ENCODE measurements around the gene ERBIN. TPM values are rescaled to one million over a fixed set of nuclear protein-coding genes. Genes with fewer than 3 reads are reported as not detected.
"Not testable (repeated sequence)": the region's sequence is repeated elsewhere in the genome, so short reads cannot be mapped to it uniquely, and the experiment has no call there.

Gene ERBIN
- total and polyA plus RNA-seq, 4 experiments from 2014 or later, result 30.6 to 98.7 (median 72.2) TPM

GRCh38 chr5:65892024-65892423 lies 34.4 kb upstream of the ERBIN start:
- H3K27me3 Mint-ChIP-seq; CTCF ChIA-PET (ENCODE audit: partially characterized antibody); intact Hi-C loops (cut with micrococcal nuclease); H3K4me1 Mint-ChIP-seq; H3K9me3 Mint-ChIP-seq; H3K4me3 ChIP-seq (ENCODE audit: low read length in 2 of 2); H3K36me3 Mint-ChIP-seq; H3K4me1 ChIP-seq (ENCODE audit: insufficient read depth, low read length); H3K9me3 ChIP-seq (ENCODE audit: control insufficient read depth in 1 of 2, low read length in 2 of 2); H3K4me3 Mint-ChIP-seq; H3K36me3 ChIP-seq (ENCODE audit: insufficient read depth, low read length); H3K27ac Mint-ChIP-seq; H3K27me3 ChIP-seq (ENCODE audit: insufficient read depth, low read length); H3K27ac ChIP-seq (ENCODE audit: low read depth, low read length); DNase-seq: not testable (repeated sequence)
- POLR2A ChIA-PET (ENCODE audit: partially characterized antibody), result interaction anchor here (1.1 kb wide), 1 partner anchor 33 kb away, joined by 3 read pairs; no protein-coding TSS in a partner anchor

GRCh38 chr5:65892801-65893200 lies 33.6 kb upstream of the ERBIN start:
- no peaks in the 10 kb centered on the region for H3K4me1 Mint-ChIP-seq
- H3K36me3 Mint-ChIP-seq, result no peaks in the 10 kb centered on the region
- H3K27me3 Mint-ChIP-seq, result peaks cover 0 to 3% of the 10 kb centered on the region in 2 donors
- ChIA-PET POLR2A (ENCODE audit: partially characterized antibody) (no interaction called here), CTCF (ENCODE audit: partially characterized antibody) (no interaction called here)
- H3K4me3 ChIP-seq (ENCODE audit: low read length in 2 of 2), result no peak overlapping the region
- no peaks in the 10 kb centered on the region for H3K27me3 ChIP-seq (ENCODE audit: insufficient read depth, low read length)
- H3K9me3 ChIP-seq (ENCODE audit: control insufficient read depth in 1 of 2, low read length in 2 of 2), result no peaks in the 10 kb centered on the region
- intact Hi-C loops (cut with micrococcal nuclease), result no loop called here
- H3K9me3 Mint-ChIP-seq, result no peaks in the 10 kb centered on the region
- H3K36me3 ChIP-seq (ENCODE audit: insufficient read depth, low read length), result no peaks in the 10 kb centered on the region
- no peak for DNase-seq
- no peak overlapping the region for H3K27ac ChIP-seq (ENCODE audit: low read depth, low read length)
- H3K27ac Mint-ChIP-seq, result no peak overlapping the region
- H3K4me3 Mint-ChIP-seq, result no peak overlapping the region
- H3K4me1 ChIP-seq (ENCODE audit: insufficient read depth, low read length), result no peaks in the 10 kb centered on the region

- H3K4me1 ChIP-seq (ENCODE audit: insufficient read depth, low read length), result no peaks in the 10 kb centered on the region
- intact Hi-C loops (cut with micrococcal nuclease), result no loop called here
- ChIA-PET CTCF (ENCODE audit: partially characterized antibody) (no interaction called here), POLR2A (ENCODE audit: partially characterized antibody) (interaction anchor here (1.0 kb wide), 1 partner anchor 26 kb away, joined by 3 read pairs; no protein-coding TSS in a partner anchor)
- Mint-ChIP-seq H3K4me3 (no peak overlapping the region), H3K27ac (no peak overlapping the region), H3K9me3 (no peaks in the 10 kb centered on the region), H3K36me3 (no peaks in the 10 kb centered on the region), H3K27me3 (peaks cover 0 to 3% of the 10 kb centered on the region in 2 donors), H3K4me1 (no peaks in the 10 kb centered on the region)
- H3K36me3 ChIP-seq (ENCODE audit: insufficient read depth, low read length), result no peaks in the 10 kb centered on the region
- DNase-seq, result no peak
- no peak overlapping the region for H3K4me3 ChIP-seq (ENCODE audit: low read length in 2 of 2)
- no peaks in the 10 kb centered on the region for H3K27me3 ChIP-seq (ENCODE audit: insufficient read depth, low read length)
- H3K9me3 ChIP-seq (ENCODE audit: control insufficient read depth in 1 of 2, low read length in 2 of 2), result no peaks in the 10 kb centered on the region
- H3K27ac ChIP-seq (ENCODE audit: low read depth, low read length), result no peak overlapping the region
Observed at GRCh38 chr5:65893749-65894430, 32.5 kb upstream of the ERBIN start.

- H3K27ac Mint-ChIP-seq, result no peak overlapping the region
- POLR2A ChIA-PET (ENCODE audit: partially characterized antibody), result no interaction called here
Observed at GRCh38 chr5:65895891-65896290, 30.5 kb upstream of the ERBIN start.

GRCh38 chr5:65900746-65901145 lies 25.6 kb upstream of the ERBIN start:
- CTCF ChIA-PET (ENCODE audit: partially characterized antibody), result interaction anchor here (0.6 kb wide), 1 partner anchor 264 kb away, joined by 3 read pairs; no protein-coding TSS in a partner anchor
- Histone ChIP-seq H3K36me3 (ENCODE audit: insufficient read depth, low read length) (no peaks in the 10 kb centered on the region), H3K9me3 (ENCODE audit: control insufficient read depth in 1 of 2, low read length in 2 of 2) (no peaks in the 10 kb centered on the region), H3K4me3 (ENCODE audit: low read length in 2 of 2) (no peak overlapping the region), H3K27ac (ENCODE audit: low read depth, low read length) (no peak overlapping the region), H3K4me1 (ENCODE audit: insufficient read depth, low read length) (no peaks in the 10 kb centered on the region), H3K27me3 (ENCODE audit: insufficient read depth, low read length) (no peaks in the 10 kb centered on the region)
- H3K9me3 Mint-ChIP-seq, result peaks cover 0 to 2% (median 0%) of the 10 kb centered on the region in 8 donors
- H3K27me3 Mint-ChIP-seq, result no peaks in the 10 kb centered on the region
- POLR2A ChIA-PET (ENCODE audit: partially characterized antibody), result no interaction called here
- no peak overlapping the region for H3K4me3 Mint-ChIP-seq
- H3K4me1 Mint-ChIP-seq, result no peaks in the 10 kb centered on the region
- H3K36me3 Mint-ChIP-seq, result no peaks in the 10 kb centered on the region
- no peak overlapping the region for H3K27ac Mint-ChIP-seq
- no peak for DNase-seq
- intact Hi-C loops (cut with micrococcal nuclease), result no loop called here

More at GRCh38 chr5:65895891-65896290, 30.5 kb upstream of the ERBIN start:
- no peak overlapping the region for H3K4me3 Mint-ChIP-seq
- intact Hi-C loops (cut with micrococcal nuclease), result no loop called here
- H3K27me3 Mint-ChIP-seq, result peaks cover 0 to 3% of the 10 kb centered on the region in 2 donors
- CTCF ChIA-PET (ENCODE audit: partially characterized antibody), result interaction anchor here (1.0 kb wide), 1 partner anchor 8 kb away, joined by 4 read pairs; no protein-coding TSS in a partner anchor
- Histone ChIP-seq H3K4me1 (ENCODE audit: insufficient read depth, low read length) (no peaks in the 10 kb centered on the region), H3K36me3 (ENCODE audit: insufficient read depth, low read length) (no peaks in the 10 kb centered on the region), H3K4me3 (ENCODE audit: low read length in 2 of 2) (no peak overlapping the region), H3K9me3 (ENCODE audit: control insufficient read depth in 1 of 2, low read length in 2 of 2) (no peaks in the 10 kb centered on the region), H3K27ac (ENCODE audit: low read depth, low read length) (no peak overlapping the region), H3K27me3 (ENCODE audit: insufficient read depth, low read length) (no peaks in the 10 kb centered on the region)
- no peak for DNase-seq
- H3K4me1 Mint-ChIP-seq, result no peaks in the 10 kb centered on the region
- H3K36me3 Mint-ChIP-seq, result no peaks in the 10 kb centered on the region
- H3K9me3 Mint-ChIP-seq, result peaks cover 0 to 2% (median 0%) of the 10 kb centered on the region in 8 donors

GRCh38 chr5:65902104-65902503 lies 24.3 kb upstream of the ERBIN start:
- Histone ChIP-seq H3K4me3 (ENCODE audit: low read length in 2 of 2) (no peak overlapping the region), H3K9me3 (ENCODE audit: control insufficient read depth in 1 of 2, low read length in 2 of 2) (no peaks in the 10 kb centered on the region), H3K36me3 (ENCODE audit: insufficient read depth, low read length) (no peaks in the 10 kb centered on the region), H3K27me3 (ENCODE audit: insufficient read depth, low read length) (no peaks in the 10 kb centered on the region), H3K27ac (ENCODE audit: low read depth, low read length) (no peak overlapping the region), H3K4me1 (ENCODE audit: insufficient read depth, low read length) (no peaks in the 10 kb centered on the region)
- no peak for DNase-seq
- intact Hi-C loops (cut with micrococcal nuclease), result no loop called here
- Mint-ChIP-seq H3K27me3 (no peaks in the 10 kb centered on the region), H3K4me1 (no peaks in the 10 kb centered on the region), H3K9me3 (peaks cover 0 to 2% (median 0%) of the 10 kb centered on the region in 8 donors), H3K27ac (no peak overlapping the region), H3K4me3 (no peak overlapping the region), H3K36me3 (no peaks in the 10 kb centered on the region)
- ChIA-PET POLR2A (ENCODE audit: partially characterized antibody) (no interaction called here), CTCF (ENCODE audit: partially characterized antibody) (no interaction called here)

GRCh38 chr5:65903581-65903980 lies 22.8 kb upstream of the ERBIN start:
- no peaks in the 10 kb centered on the region for H3K36me3 Mint-ChIP-seq
- no peak overlapping the region for H3K27ac ChIP-seq (ENCODE audit: low read depth, low read length)
- H3K4me1 ChIP-seq (ENCODE audit: insufficient read depth, low read length), result no peaks in the 10 kb centered on the region
- DNase-seq, result no peak
- H3K4me1 Mint-ChIP-seq, result no peaks in the 10 kb centered on the region
- POLR2A ChIA-PET (ENCODE audit: partially characterized antibody), result interaction anchor here (0.9 kb wide), 1 partner anchor 14 kb away, joined by 3 read pairs; no protein-coding TSS in a partner anchor
- no peaks in the 10 kb centered on the region for H3K9me3 ChIP-seq (ENCODE audit: control insufficient read depth in 1 of 2, low read length in 2 of 2)
- H3K27me3 ChIP-seq (ENCODE audit: insufficient read depth, low read length), result no peaks in the 10 kb centered on the region
- no peak overlapping the region for H3K27ac Mint-ChIP-seq
- H3K4me3 ChIP-seq (ENCODE audit: low read length in 2 of 2), result no peak overlapping the region
- H3K9me3 Mint-ChIP-seq, result peaks cover 0 to 2% (median 0%) of the 10 kb centered on the region in 8 donors
- CTCF ChIA-PET (ENCODE audit: partially characterized antibody), result interaction anchor here (0.8 kb wide), 1 partner anchor 8 kb away, joined by 4 read pairs; no protein-coding TSS in a partner anchor
- no peaks in the 10 kb centered on the region for H3K36me3 ChIP-seq (ENCODE audit: insufficient read depth, low read length)
- no peaks in the 10 kb centered on the region for H3K27me3 Mint-ChIP-seq
- H3K4me3 Mint-ChIP-seq, result no peak overlapping the region
- intact Hi-C loops (cut with micrococcal nuclease), result no loop called here

Measured in CD4-positive, alpha-beta memory T cell (primary cell).